ENCODE data around the gene POLR1E.

GRCh38 chr9:37447111-37447510, 38.6 kb upstream of the POLR1E start:
- TF ChIP-seq CTCF (conservative IDR thresholded peaks at IDR 0.05) (no peak), EZH2 (IDR thresholded peaks at IDR 0.05; ENCODE audit: low read depth) (no peak)
